Upper lobe of right lung (tissue), 1 donor: ENCODE data around the gene NKX1-1. TPM values are rescaled to one million over a fixed set of nuclear protein-coding genes. Genes with fewer than 3 reads are reported as not detected.

ENCODE experiments used
- ATAC-seq: fragments of 200-7000 bp; cut with Tn5 transposase; one replicate; pipeline ENCODE4 v1.9.1; 2020; ENCODE audit warnings: mild to moderate bottlenecking, moderate library complexity
- DNase-seq: peaks from one replicate; pipeline ENCODE4 v3.0.0-alpha.2; 2020
- H3K27ac ChIP-seq: fragments of 200-600 bp; one replicate; pipeline ENCODE4 v1.8.0; 2022
- H3K27me3 ChIP-seq: fragments of 200-600 bp; one replicate; pipeline ENCODE4 v1.8.0; 2022; ENCODE audit warnings: mild to moderate bottlenecking
- H3K36me3 ChIP-seq: fragments of 200-600 bp; one replicate; pipeline ENCODE4 v1.8.0; 2022
- H3K4me1 ChIP-seq: fragments of 200-600 bp; one replicate; pipeline ENCODE4 v1.8.0; 2022
- H3K4me3 ChIP-seq: fragments of 200-600 bp; one replicate; pipeline ENCODE4 v1.8.0; 2022; ENCODE audit warnings: mild to moderate bottlenecking
- H3K9me3 ChIP-seq: fragments of 200-600 bp; one replicate; pipeline ENCODE4 v1.8.0; 2022
- CTCF ChIP-seq: fragments of 200-600 bp; IDR thresholded peaks from one replicate; pipeline ENCODE4 v1.8.0; 2022; ENCODE audit warnings: antibody characterized with exemption
- intact Hi-C: fragments of 100-400 bp; cut with DNase I; formaldehyde crosslinking; loops from one replicate; pipeline ENCODE4 v1.11.0; 2022
- total RNA-seq: library from RNA; stranded (reverse); fragmentation: NEBNext Ultra II Directional; extraction: Animal tissue kit (Norgen Biotek cat#: 25700); gene quantifications from one replicate; pipeline ENCODE4 v1.2.1, GENCODE V29; 2021
- donor health status: DM: no; HTN: yes; CAD: no; lungs with severe emphysema.

NKX1-1 gene
- total RNA-seq, 1 donor from 2014 or later = not detected

- intact Hi-C loops = loop anchor here (5.0 kb wide), 1 partner anchor 272 kb away; no protein-coding TSS in a partner anchor
- peaks cover 43% of the 10 kb centered on the region for H3K36me3 ChIP-seq
Measured at GRCh38 chr4:1355378-1355777, 50.9 kb downstream of the NKX1-1 start.

GRCh38 chr4:1354983-1355275 lies 51.3 kb downstream of the NKX1-1 start:
- no peaks in the 10 kb centered on the region for H3K9me3 ChIP-seq
- ATAC-seq (no peak), DNase-seq (no peak)
- H3K36me3 ChIP-seq = peaks cover 46% of the 10 kb centered on the region
- no peak overlapping the region for H3K27ac ChIP-seq
- TF ChIP-seq CTCF = no peak
- no peaks in the 10 kb centered on the region for H3K27me3 ChIP-seq
- H3K4me3 ChIP-seq = no peak overlapping the region
- H3K4me1 ChIP-seq = peaks cover 7% of the 10 kb centered on the region
- intact Hi-C loops = loop anchor here (5.0 kb wide), 1 partner anchor 272 kb away; no protein-coding TSS in a partner anchor

More at GRCh38 chr4:1355378-1355777, 50.9 kb downstream of the NKX1-1 start:
- no peaks in the 10 kb centered on the region for H3K27me3 ChIP-seq
- no peaks in the 10 kb centered on the region for H3K9me3 ChIP-seq
- H3K27ac ChIP-seq = no peak overlapping the region
- ATAC-seq (no peak), DNase-seq (no peak)
- peaks cover 2% of the 10 kb centered on the region for H3K4me1 ChIP-seq
- no peak for TF ChIP-seq CTCF
- H3K4me3 ChIP-seq = no peak overlapping the region

GRCh38 chr4:1354136-1354982 lies 51.9 kb downstream of the NKX1-1 start:
- Histone ChIP-seq H3K27ac (no peak overlapping the region), H3K36me3 (peaks cover 51% of the 10 kb centered on the region), H3K4me1 (peaks cover 8% of the 10 kb centered on the region), H3K9me3 (no peaks in the 10 kb centered on the region), H3K4me3 (no peak overlapping the region), H3K27me3 (no peaks in the 10 kb centered on the region)
- DNase-seq (no peak), ATAC-seq (no peak)
- intact Hi-C loops = no loop called here
- TF ChIP-seq CTCF = no peak

GRCh38 chr4:1353186-1354055 lies 52.8 kb downstream of the NKX1-1 start:
- Histone ChIP-seq H3K27me3 (no peaks in the 10 kb centered on the region), H3K4me1 (peaks cover 13% of the 10 kb centered on the region), H3K27ac (no peak overlapping the region), H3K36me3 (peaks cover 48% of the 10 kb centered on the region), H3K4me3 (no peak overlapping the region), H3K9me3 (no peaks in the 10 kb centered on the region)
- no peak for ATAC-seq
- intact Hi-C loops = no loop called here
- DNase-seq = no peak
- no peak for TF ChIP-seq CTCF

Other genes starting within 250 kb of the NKX1-1 start
- gene SPON2, start 233.9 kb downstream of the NKX1-1 start, total RNA-seq = 43.9 TPM
- 169 TPM for gene CTBP1, start 157.3 kb downstream of the NKX1-1 start, total RNA-seq
- 63.2 TPM for gene MAEA, start 116.6 kb downstream of the NKX1-1 start, total RNA-seq
- gene UVSSA, start 59.2 kb downstream of the NKX1-1 start, total RNA-seq = 28.3 TPM